ENCODE data around the gene UST.
"Not testable (repeated sequence)": the region's sequence is repeated elsewhere in the genome, so short reads cannot be mapped to it uniquely, and the experiment has no call there.

The UST gene

GRCh38 chr6:149035766-149036165 lies 288.9 kb downstream of the UST start:
- DNase-seq (ENCODE audit: low spot score): no peak

DNA sequence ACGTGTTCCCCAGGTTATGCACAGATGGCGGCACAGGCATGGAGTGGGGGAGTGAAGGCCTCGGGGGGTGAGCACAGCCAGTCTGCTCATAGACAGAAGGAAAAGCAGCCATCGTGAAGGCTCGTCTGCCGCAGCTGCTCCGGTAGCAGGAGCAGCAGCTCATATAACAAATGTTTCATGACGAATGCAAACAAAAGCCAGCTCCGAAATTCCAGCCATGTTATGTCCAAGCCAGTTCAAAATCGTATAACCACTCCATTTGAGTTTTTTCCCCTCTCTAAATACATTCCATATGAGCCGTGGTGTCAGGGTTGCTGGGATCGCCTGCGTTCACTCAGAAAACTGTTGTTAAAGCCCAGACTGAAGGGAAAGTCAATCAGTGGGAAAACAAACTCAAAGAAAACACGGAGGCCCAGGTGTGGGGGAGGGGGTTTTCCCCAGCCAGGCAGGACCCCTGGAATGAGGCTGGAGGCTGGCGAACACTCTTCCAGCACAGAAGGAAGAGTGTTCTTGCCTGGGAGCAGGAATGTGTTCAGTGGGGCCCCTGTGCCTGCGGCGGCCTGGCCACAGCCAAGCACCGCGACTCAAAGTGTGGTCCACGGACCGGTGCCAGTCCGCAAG lies 290.3 kb downstream of the UST start:
- peak; percentile 50 for DNase-seq (ENCODE audit: low spot score)

- not testable (repeated sequence) for DNase-seq (ENCODE audit: low spot score)
These were observed 292.2 kb downstream of the UST start for GRCh38 chr6:149039025-149039424.

GRCh38 chr6:149041953-149042352 lies 295.1 kb downstream of the UST start:
- no peak for DNase-seq (ENCODE audit: low spot score)

DNA sequence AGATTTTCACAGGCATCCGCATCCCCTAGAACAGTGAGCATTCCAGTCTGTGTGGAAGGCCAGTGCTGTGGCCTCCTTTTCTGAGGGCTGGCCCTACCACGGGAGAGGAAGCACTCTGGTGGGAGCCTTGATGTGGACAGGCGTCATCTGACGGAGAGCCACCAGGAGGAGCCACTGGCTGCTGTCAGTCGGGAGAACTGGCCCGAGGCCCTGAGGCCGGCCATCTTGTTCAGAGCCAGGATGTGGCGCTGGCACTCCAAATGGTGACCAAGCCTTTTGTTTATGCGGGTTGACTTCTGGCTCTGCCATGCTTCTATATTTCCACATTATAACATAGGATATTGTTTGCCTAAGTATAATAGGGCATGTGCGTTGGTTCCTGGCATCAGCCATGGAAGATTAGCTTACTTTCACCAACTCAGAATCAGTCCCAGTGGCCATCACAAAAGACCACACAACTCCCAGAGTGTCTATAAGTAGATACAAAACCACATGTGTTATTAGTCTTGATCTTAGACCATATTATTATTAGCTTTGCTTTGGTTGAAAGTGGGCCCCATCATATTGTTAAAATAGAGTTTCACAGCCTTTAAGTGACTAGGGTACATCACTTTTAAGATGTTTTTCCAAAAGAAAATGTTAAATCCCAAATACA lies 296.8 kb downstream of the UST start:
- DNase-seq (ENCODE audit: low spot score): no peak

DNA sequence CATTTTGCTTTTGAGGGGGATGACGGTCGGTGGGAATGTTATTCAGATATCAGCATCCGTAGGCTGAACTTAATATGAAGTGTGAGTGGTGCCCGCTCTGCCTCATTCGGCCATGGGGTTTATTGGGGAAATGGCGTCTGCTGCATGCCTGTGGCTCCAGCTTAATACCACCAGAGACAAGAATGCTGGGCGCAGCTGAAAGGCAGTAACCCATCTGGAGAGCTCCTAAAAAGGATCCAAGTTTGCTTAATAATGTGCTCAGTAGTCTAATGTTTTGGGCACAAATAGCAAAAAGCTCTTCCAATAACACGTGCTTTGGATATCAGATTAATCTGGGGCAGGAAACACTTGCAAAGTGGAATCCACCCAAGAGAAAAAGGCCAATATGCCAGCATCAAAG lies 297.7 kb downstream of the UST start:
- DNase-seq (ENCODE audit: low spot score): no peak

DNA sequence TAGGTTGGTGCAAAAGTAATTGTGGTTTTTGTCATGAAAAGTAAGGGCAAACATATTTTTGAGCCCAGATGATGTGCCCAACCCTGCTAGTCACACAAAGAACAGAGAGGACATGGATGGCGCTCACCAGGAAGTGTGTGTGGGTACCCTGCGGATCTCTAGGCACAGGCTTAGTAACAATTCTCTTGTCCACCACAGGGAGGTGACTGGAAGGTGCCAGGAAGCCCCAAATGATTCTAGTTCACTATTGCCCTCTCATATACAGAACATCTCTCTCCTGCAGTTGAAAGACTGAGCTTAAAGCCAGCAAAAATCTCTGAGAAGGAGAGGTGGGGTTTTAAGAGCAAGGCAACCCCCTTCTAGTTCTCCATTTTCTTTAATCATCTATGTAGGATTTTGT lies 298.6 kb downstream of the UST start:
- DNase-seq (ENCODE audit: low spot score): no peak

- DNase-seq (ENCODE audit: low spot score): no peak
These were observed 299.5 kb downstream of the UST start for GRCh38 chr6:149046164-149046821.

GRCh38 chr6:149046822-149047246 lies 300.0 kb downstream of the UST start:
- no peak for DNase-seq (ENCODE audit: low spot score)

DNA sequence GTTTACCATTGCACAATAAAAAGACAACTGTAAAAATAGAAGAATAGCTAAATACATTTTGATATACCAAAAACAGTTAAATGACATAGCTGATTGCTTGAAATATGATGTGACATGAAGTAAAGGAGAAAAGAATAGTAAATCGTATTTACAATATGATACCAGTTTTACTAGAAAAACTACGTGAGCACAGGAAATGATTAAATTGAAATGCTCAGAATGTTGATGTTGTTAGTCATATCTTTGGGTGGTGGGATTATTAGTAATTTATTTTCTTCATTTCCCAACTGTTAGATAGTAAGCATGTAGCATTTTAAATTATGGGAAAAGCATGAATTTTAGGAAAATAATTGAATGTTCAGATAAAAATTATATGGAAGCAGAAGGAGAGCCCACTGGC lies 302.4 kb downstream of the UST start:
- no peak for DNase-seq (ENCODE audit: low spot score)

DNA sequence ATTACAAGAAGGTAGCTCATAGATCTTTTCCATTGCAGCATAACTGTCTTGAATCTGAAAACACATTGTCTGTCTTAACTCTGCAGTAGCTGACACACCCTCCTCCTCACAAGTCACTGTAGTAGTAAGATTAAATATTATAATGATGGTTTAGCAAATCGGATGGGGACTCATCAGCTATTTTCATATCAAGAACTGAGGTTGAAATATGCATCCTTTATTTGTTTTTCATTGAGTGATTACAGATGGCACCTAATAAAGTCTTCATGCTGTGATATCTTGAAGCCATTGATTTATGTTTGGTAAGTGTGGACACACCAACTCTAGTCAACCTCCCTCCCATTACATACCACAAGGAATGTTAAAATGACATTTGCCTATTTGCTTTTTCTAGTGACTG lies 303.3 kb downstream of the UST start:
- DNase-seq (ENCODE audit: low spot score): no peak

GRCh38 chr6:149052350-149053106 lies 305.7 kb downstream of the UST start:
- no peak for DNase-seq (ENCODE audit: low spot score)

- no peak for DNase-seq (ENCODE audit: low spot score)
These were observed 307.2 kb downstream of the UST start for GRCh38 chr6:149053848-149054558.

DNA sequence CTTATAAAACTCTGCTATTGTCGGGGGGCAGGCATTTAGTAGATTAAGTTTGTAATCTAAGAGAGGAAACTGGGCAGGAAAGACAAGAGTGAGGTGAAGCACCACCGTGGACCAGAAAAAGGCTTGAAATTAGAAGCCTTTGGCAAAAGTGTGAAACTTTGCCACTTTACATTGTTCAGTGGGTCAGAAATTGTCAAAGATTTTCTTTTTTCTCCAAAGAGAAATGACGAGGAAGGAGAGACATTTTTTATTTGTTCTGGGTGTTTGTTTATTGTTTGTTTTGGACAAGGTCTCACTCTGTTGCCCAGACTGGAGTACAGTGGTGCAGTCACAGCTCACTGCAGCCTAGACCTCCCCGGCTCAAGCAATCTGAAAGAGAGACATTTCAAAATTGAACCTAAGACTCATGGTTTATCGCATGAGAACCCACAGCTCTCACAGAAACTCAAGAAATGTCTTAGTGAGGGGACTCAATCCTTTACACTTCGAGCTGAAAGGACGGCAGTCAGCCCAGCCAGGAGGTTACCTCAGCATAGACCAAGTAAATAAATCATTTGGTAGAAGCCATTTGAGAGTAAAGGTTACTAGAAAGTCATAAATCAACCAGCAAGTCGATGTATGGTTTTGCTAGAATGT lies 307.8 kb downstream of the UST start:
- DNase-seq (ENCODE audit: low spot score): no peak

DNA sequence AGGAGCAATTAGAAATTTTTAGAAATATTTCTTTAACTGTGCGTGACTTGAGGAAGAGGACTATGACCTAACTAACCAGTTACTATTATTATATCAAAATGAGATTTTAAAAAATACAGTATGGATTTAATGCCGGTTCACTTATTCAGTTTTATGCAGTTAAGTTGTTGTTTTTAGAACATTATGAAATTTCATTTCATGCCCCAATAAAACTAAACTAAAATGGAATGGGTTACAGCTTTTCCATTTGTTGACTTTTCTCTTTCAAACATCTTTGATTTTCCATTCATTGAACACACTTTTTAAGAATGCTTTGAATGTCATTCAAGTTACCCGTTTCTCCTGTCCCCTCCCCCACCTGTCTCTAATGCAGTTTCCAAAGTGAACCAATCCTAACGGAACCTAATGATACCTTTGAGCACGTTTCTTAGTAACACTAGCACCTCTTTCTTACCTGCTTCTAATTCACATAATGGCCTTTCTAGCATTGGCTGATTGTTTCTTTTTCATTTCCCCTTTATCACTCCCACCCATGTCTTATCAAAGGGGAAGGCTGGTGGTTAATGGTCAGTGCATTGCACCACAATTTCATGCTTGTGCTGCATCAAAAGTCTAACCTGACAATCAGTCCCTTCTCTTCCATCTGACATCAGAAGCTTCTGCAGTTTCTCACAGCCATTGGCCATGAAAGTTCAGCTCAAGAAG lies 308.5 kb downstream of the UST start:
- no peak for DNase-seq (ENCODE audit: low spot score)

GRCh38 chr6:149056777-149057463 lies 310.1 kb downstream of the UST start:
- no peak for DNase-seq (ENCODE audit: low spot score)

GRCh38 chr6:149057464-149057840 lies 310.6 kb downstream of the UST start:
- DNase-seq (ENCODE audit: low spot score): no peak

- DNase-seq (ENCODE audit: low spot score): no peak
These were observed 312.7 kb downstream of the UST start for GRCh38 chr6:149059557-149059956.

- DNase-seq (ENCODE audit: low spot score): no peak
These were observed 313.6 kb downstream of the UST start for GRCh38 chr6:149060300-149060984.
